Central memory CD8-positive, alpha-beta T cell (primary cell): ENCODE measurements around the gene HTD2.
A peak's percentile ranks its signal among the peaks of the same experiment; 100 is the strongest.
"Not testable (repeated sequence)": the region's sequence is repeated elsewhere in the genome, so short reads cannot be mapped to it uniquely, and the experiment has no call there.

ENCODE experiments used
- ATAC-seq: fragments of 150-1000 bp; cut with Tn5 transposase; replicated peaks from 2 replicates; pipeline ENCODE4 v1.10.0; 2022; ENCODE audit warnings: mild to moderate bottlenecking, moderate FRiP score, moderate number of reproducible peaks; ENCODE audit not compliant: poor library complexity, severe bottlenecking; ENCODE audit errors: extremely low read depth
- DNase-seq, 2 donors: peaks; one replicate each; pipeline ENCODE4 v3.0.0; 2021; ENCODE audit warnings: low spot score in 2 of 2
- H3K27ac Mint-ChIP-seq: one replicate; pipeline ENCODE4 v1.8.0; 2022; ENCODE audit warnings: low read depth, mild to moderate bottlenecking, moderate library complexity, mixed read lengths
- H3K27me3 Mint-ChIP-seq: one replicate; pipeline ENCODE4 v1.8.0; 2022; ENCODE audit warnings: mixed read lengths
- H3K36me3 Mint-ChIP-seq: one replicate; pipeline ENCODE4 v1.8.0; 2022; ENCODE audit warnings: mild to moderate bottlenecking, moderate library complexity, mixed read lengths; ENCODE audit not compliant: insufficient read depth
- H3K4me1 Mint-ChIP-seq: one replicate; pipeline ENCODE4 v1.8.0; 2022; ENCODE audit warnings: mixed read lengths
- H3K4me3 Mint-ChIP-seq: one replicate; pipeline ENCODE4 v1.8.0; 2022; ENCODE audit warnings: mild to moderate bottlenecking, moderate library complexity, mixed read lengths
- H3K9me3 Mint-ChIP-seq: one replicate; pipeline ENCODE4 v1.8.0; 2022; ENCODE audit warnings: mixed read lengths

The HTD2 gene

DNA sequence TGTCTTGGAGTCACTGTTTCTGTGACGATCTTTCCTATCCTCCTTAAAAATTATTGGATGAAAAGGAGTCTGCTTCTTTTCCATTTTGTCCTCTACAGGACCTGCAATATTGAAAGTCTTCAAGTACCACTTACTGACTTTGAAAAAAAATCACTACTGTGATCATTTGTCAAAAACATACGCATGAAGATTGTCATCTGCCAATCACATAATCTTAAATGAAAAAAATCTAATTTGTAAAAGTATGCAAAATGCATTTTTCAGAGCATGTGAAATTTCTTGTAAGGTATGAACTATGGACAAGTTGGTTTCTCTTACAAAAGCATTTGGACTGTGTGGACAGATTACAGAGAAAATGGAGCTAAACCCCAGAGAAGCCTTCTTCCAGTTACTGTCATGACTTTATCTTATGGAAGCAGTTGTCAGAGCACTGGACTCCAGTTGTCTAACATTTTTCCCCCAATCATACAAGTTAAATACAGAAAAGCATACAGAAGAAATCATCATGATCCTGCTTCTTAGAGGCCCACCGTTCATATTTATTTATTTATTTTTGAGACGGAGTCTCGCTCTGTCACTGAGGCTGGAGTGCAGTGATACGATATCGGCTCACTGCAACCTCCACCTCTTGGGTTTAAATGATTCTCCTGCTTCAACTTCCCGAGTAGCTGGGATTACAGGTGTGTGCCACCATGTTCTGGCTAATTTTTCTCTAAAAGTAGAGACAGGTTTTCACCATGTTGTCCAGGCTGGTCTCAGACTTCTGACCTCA, 23.0 kb downstream of the HTD2 start:
- H3K9me3 Mint-ChIP-seq = no peaks in the 10 kb centered on the region
- no peak overlapping the region for H3K4me3 Mint-ChIP-seq
- ATAC-seq = no peak
- no peaks in the 10 kb centered on the region for H3K27me3 Mint-ChIP-seq
- DNase-seq = no peak
- H3K4me1 Mint-ChIP-seq = peaks cover 22% of the 10 kb centered on the region
- no peak overlapping the region for H3K27ac Mint-ChIP-seq
- H3K36me3 Mint-ChIP-seq = peaks cover 9% of the 10 kb centered on the region

DNA sequence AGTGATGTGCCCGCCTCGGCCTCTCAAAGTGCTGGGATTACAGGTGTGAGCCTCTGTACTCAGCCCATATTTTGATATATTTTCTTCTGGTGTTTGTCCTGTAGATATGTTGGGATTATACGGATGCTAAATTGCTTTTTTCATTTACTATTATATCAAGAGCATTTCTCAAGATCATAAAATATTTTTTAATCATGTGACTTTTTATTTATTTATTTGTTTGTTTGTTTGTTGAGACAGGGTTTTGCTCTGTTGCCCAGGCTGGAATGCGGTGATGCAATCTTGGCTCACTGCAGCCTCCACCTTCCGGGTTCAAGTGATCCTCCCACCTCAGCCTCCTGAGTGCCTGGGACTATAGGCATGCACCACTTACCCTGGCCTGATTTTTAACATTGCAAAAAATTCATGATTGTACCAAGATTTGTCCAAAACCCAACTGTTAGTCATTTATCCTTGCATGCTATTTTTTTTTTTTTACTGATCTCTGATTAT, 23.6 kb downstream of the HTD2 start:
- Mint-ChIP-seq H3K27ac (no peak overlapping the region), H3K4me3 (no peak overlapping the region), H3K4me1 (peaks cover 25% of the 10 kb centered on the region)

DNA sequence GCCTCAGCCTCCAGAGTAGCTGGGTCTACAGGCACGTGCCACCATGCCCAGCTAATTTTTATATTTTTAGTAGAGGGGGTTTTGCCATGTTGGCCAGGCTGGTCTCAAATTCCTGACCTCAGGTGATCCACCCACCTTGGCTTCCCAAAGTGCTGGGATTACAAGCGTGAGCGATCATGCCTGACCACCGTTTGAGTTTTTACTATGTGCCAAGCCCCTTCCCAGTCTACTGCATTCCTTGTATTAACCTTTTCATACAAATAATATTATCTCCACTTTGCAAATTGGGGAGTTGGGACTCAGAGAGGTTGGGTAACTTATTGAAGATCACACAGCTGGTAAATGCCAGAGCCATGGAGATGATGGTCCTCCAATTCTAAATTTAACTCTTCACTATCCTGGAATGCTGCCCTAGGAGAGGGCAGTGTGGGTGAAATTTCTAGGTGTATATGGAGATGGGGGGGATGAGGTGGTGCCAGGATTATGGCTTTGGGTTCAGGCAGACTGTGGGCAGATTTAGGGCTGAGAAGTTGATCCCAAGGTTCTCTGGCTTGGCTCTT, 25.4 kb downstream of the HTD2 start:
- no peaks in the 10 kb centered on the region for H3K9me3 Mint-ChIP-seq
- DNase-seq = no peak
- no peak overlapping the region for H3K27ac Mint-ChIP-seq
- H3K4me3 Mint-ChIP-seq = peak overlapping the region; percentile 97
- peaks cover 41% of the 10 kb centered on the region for H3K4me1 Mint-ChIP-seq
- ATAC-seq = no peak
- H3K27me3 Mint-ChIP-seq = no peaks in the 10 kb centered on the region
- peaks cover 9% of the 10 kb centered on the region for H3K36me3 Mint-ChIP-seq

More for the DNA sequence above, 23.6 kb downstream of the HTD2 start:
- no peaks in the 10 kb centered on the region for H3K9me3 Mint-ChIP-seq
- no peaks in the 10 kb centered on the region for H3K27me3 Mint-ChIP-seq
- H3K36me3 Mint-ChIP-seq = peaks cover 9% of the 10 kb centered on the region
- ATAC-seq = no peak
- DNase-seq = no peak

DNA sequence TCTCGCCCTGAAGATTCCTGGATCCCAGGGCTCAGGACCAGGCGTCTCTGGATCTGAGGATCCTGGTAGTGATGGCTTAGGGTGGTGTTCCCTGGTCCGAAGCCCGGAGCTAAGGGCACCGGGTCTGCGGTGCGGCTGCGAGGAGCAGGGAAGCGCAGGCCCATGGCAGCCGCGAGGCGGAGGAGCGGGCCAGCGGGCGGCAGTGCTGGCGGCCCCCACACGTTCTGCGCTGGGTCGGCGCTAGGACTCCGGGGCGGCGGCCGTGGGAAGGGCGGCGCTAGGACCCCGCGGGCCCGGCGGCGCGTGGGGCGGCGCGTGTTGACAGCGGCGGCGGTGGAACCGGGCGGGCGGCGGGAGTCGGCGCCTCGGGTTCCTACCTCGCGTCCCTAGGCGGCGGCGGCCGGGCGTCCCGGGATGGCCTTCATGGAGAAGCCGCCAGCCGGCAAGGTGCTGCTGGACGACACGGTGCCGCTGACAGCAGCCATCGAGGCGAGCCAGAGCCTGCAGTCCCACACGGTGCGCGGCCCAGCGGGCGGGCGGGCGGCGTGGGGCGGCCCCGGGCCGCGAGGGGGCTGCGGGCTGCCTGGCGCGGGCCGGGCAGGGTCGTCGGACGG, 26.4 kb downstream of the HTD2 start, which contains the start of gene PXK:
PXK (plus strand) TSS at position 318 of the 614 bp plus-strand sequence; CDS start at position 415, 97 bp downstream.
- H3K4me1 Mint-ChIP-seq = peaks cover 41% of the 10 kb centered on the region
- ATAC-seq (peak; percentile 94), DNase-seq (peak; percentile 61 to 68)
- peak within 1 kb of the TSS; percentile 97 for H3K4me3 Mint-ChIP-seq
- H3K27ac Mint-ChIP-seq = peak within 1 kb of the TSS; percentile 76
- H3K9me3 Mint-ChIP-seq = no peaks in the 10 kb centered on the region
- H3K27me3 Mint-ChIP-seq = no peaks in the 10 kb centered on the region
- H3K36me3 Mint-ChIP-seq = peaks cover 9% of the 10 kb centered on the region

DNA sequence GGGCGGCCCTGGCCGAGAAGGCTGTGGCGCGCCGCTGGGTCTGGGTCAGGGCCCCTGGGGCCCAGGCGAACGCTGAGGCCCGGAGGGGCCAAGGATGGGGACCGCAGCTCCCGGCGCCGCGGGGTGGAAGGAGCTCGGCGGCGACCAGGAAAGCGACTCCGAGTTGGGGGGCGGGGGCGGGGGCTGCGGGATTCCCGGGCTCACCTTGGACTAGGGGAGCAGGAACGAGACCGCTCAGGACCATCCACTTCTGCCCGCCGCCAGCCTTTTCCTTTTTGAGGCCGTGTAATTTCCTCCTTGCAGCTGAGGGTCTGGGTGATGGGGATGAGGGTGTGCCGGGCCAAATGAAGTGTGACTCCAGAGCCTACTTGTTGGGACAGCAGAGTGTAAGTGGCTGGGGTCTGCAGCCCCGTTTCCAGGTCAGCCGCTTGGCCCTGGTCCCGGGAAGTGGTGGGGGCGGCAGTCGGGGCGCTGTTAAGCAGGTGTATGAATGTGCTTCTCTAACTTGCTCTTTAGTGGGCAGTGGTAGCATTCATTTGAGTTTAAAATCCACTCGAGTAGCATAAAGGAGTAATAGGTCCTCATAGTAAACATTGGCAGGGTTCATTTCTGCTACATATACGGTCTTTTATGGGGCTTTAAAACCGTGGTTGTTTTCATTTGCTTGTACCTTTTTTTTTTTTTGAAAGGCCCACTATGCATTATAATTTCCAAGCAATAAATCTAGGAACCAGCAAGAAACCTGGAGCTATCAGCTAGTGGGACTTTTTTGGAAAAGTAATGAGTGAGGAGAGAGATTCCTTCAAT, 27.1 kb downstream of the HTD2 start:
- ATAC-seq = peak; percentile 42
- peak overlapping the region; percentile 97 for H3K4me3 Mint-ChIP-seq
- H3K27ac Mint-ChIP-seq = peak overlapping the region; percentile 76
- no peaks in the 10 kb centered on the region for H3K9me3 Mint-ChIP-seq
- H3K27me3 Mint-ChIP-seq = no peaks in the 10 kb centered on the region
- DNase-seq = no peak
- peaks cover 41% of the 10 kb centered on the region for H3K4me1 Mint-ChIP-seq
- H3K36me3 Mint-ChIP-seq = peaks cover 9% of the 10 kb centered on the region

DNA sequence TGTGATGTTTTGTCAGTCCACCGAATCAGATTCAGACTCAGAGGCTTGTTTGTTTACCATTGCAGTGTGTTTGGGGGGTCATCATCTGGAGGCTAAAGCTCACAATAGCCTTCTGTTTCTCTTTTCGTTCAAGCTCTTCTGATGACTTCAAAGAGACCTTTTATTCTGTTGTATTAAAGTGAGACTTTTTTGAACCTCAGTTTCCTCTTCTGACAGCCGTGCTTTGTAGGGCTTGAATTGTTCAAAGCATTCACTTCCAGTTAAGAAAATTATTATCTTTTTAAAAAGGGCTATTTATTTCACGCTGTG, 27.6 kb downstream of the HTD2 start:
- ATAC-seq (no peak), DNase-seq (no peak)
- H3K4me1 Mint-ChIP-seq = peaks cover 41% of the 10 kb centered on the region
- peak overlapping the region; percentile 97 for H3K4me3 Mint-ChIP-seq
- H3K36me3 Mint-ChIP-seq = peaks cover 11% of the 10 kb centered on the region
- no peak overlapping the region for H3K27ac Mint-ChIP-seq
- H3K27me3 Mint-ChIP-seq = no peaks in the 10 kb centered on the region
- no peaks in the 10 kb centered on the region for H3K9me3 Mint-ChIP-seq

DNA sequence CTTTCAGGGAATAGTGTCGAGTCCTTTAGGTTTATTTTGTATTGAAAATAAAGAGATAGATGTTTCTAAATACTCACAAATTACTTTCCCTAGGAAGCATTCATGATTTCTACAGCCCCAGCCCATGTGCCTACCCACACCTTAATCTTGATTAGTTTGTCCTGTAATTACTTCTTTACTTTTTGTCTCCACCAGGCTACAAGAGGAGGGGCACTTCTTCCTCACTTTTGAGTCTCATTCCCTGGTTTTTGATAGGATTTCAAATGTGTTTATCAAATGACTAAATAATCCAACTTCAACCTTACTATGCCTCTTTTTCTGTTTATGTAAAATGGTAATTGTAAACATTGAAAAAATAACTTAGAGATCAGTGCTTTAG, 28.2 kb downstream of the HTD2 start:
- Mint-ChIP-seq H3K27ac (peak overlapping the region; percentile 66), H3K27me3 (no peaks in the 10 kb centered on the region), H3K4me1 (peaks cover 41% of the 10 kb centered on the region), H3K9me3 (no peaks in the 10 kb centered on the region), H3K4me3 (peak overlapping the region; percentile 97), H3K36me3 (peaks cover 11% of the 10 kb centered on the region)
- DNase-seq (no peak), ATAC-seq (no peak)

DNA sequence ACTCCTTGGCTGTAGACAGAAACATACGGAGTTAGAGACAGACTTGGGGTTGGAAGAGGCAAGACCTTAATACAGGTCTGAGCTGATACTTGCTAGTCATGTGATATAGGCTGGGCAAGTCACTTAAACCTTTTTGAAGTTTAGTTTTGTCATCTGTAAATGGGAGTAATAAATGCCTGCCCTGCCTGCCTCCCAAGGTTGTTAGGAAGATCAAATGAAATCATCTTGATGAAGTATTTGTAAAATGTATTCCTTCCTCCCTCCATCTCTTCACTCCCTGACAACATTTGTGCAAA, 29.3 kb downstream of the HTD2 start:
- H3K9me3 Mint-ChIP-seq = no peaks in the 10 kb centered on the region
- H3K27ac Mint-ChIP-seq = no peak overlapping the region
- peaks cover 11% of the 10 kb centered on the region for H3K36me3 Mint-ChIP-seq
- no peaks in the 10 kb centered on the region for H3K27me3 Mint-ChIP-seq
- DNase-seq = no peak
- peaks cover 41% of the 10 kb centered on the region for H3K4me1 Mint-ChIP-seq
- peak overlapping the region; percentile 2 for H3K4me3 Mint-ChIP-seq
- ATAC-seq = no peak

DNA sequence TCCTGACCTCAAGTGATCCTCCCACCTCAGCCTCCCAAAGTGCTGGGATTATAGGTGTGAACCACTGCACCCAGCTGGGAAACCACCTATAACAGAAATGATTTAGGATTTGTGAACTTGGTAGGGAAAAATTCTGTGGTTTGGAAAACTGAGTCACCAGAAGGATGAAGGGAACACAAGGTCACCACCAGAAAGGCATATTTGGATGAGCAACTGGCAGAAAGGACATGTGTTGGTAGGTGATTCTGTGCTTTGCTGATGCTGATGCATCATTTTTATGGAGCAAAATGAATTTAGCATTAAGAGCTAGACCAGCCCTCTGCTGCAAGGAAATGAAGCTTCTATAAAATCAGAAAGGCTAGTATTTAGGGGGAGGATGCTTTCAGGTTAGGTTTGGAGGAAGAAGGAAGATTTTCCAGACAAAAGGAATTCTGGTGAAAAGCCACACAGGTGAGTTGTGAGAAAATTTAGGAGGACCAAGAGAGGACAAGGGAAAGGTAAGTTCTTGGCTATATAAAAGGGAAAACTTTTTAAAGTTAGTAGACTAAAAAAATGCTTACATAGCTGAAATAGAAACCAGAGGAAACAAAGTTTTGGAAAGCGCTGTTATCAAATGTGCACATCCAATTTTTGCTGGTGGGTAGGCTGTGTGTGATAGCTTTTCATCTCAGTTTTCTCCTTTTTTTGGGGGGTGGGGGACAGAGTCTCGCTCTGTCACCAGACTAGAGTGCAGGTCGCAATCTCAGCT, 30.0 kb downstream of the HTD2 start:
- no peak for DNase-seq

DNA sequence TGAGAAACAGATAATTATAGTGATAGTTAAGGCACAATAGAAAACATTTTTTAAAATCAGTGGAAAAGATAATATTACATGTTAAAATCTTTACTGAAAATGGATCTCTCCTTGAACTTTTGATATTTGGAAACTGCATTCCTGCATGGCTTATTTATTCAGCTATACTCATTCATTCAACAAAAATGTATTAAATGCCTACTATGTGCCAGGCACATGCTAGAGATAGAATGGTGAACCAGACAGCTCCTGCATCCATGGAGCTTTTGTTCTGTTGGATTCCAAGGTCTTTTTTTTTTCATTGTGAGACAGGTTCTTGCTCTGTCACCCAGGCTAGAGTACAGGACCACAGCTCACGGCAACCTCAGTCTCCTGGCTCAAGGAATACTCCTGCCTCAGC, 30.9 kb downstream of the HTD2 start:
- DNase-seq = no peak
- H3K36me3 Mint-ChIP-seq = peaks cover 12% of the 10 kb centered on the region
- no peaks in the 10 kb centered on the region for H3K9me3 Mint-ChIP-seq
- H3K4me3 Mint-ChIP-seq = no peak overlapping the region
- no peak overlapping the region for H3K27ac Mint-ChIP-seq
- peaks cover 35% of the 10 kb centered on the region for H3K4me1 Mint-ChIP-seq
- no peaks in the 10 kb centered on the region for H3K27me3 Mint-ChIP-seq
- ATAC-seq = no peak

More for the DNA sequence above, 30.0 kb downstream of the HTD2 start:
- no peak overlapping the region for H3K4me3 Mint-ChIP-seq
- ATAC-seq = no peak
- H3K27me3 Mint-ChIP-seq = no peaks in the 10 kb centered on the region
- peaks cover 41% of the 10 kb centered on the region for H3K4me1 Mint-ChIP-seq
- peaks cover 11% of the 10 kb centered on the region for H3K36me3 Mint-ChIP-seq
- H3K27ac Mint-ChIP-seq = peak overlapping the region; percentile 50
- H3K9me3 Mint-ChIP-seq = no peaks in the 10 kb centered on the region

DNA sequence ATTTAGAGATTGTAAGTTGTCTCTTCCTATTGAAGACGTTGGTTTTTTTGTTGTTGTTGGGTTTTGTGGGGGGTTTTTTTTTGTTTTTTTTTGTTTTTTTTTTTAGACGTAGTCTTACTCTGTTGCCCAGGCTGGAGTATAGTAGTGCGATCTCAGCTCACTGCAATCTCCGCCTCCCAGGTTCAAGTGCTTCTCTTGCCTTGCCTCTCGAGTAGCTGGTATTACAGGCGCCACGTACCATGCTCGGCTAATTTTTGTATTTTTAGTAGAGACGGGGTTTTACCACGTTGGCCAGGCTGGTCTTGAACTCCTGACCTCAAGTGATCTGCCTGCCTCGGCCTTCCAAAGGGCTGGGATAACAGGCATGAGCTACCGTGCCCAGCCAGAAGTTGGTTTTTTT, 32.8 kb downstream of the HTD2 start:
- H3K36me3 Mint-ChIP-seq, H3K9me3 Mint-ChIP-seq, ATAC-seq, H3K27ac Mint-ChIP-seq, DNase-seq, H3K27me3 Mint-ChIP-seq, H3K4me3 Mint-ChIP-seq: not testable (repeated sequence)
- peaks cover 25% of the 10 kb centered on the region for H3K4me1 Mint-ChIP-seq

DNA sequence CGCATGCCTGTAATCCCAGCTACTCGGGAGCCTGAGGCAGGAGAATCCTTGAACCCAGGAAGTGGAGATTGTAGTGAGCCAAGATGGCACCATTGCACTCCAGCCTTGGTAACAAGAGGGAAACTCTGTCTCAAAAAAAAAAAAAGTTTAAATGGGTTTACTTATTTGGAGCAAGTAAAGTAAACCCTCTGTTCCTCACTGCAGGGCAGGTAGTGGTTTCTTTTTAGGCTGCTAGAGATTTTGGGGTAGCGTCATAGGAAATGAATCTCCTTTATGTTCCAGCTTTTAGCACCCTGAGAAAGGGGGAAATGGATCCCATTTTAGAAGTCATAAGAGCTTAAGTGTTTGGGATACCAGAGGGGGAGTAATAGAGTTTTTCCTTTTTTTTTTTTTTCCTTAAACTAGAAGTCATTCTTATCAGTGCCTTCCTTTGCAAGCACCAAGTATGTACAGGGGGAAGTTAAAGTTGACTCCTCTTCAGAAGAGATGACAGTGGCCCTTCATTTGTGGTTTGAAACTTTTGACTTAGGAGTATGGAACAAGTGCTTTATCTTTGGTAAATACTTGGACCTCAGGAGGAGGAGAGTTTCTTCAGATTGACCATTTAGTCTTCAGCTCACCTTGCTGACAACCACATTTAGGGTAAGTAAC, 34.4 kb downstream of the HTD2 start:
- DNase-seq (no peak), ATAC-seq (no peak)
- H3K4me1 Mint-ChIP-seq = peaks cover 16% of the 10 kb centered on the region
- no peak overlapping the region for H3K27ac Mint-ChIP-seq
- H3K36me3 Mint-ChIP-seq = peaks cover 7% of the 10 kb centered on the region
- H3K27me3 Mint-ChIP-seq = no peaks in the 10 kb centered on the region
- H3K4me3 Mint-ChIP-seq = no peak overlapping the region
- H3K9me3 Mint-ChIP-seq = no peaks in the 10 kb centered on the region
